Fibroblast of lung (primary cell): ENCODE results near the gene CLSTN1. TPM values are rescaled to one million over a fixed set of nuclear protein-coding genes. Genes with fewer than 3 reads are reported as not detected.

Experiments used
- DNase-seq, 2 donors: peaks; one replicate each; pipeline versions ENCODE4 v3.0.0 to v3.0.0-alpha.2; 2010; ENCODE audit warnings: low read depth in 2 of 2
- H2AFZ ChIP-seq: 2 replicates; pipeline ENCODE4 v1.5.1; 2012; ENCODE audit warnings: low read length, control low read depth, inconsistent platforms
- H3K27ac ChIP-seq: 2 replicates; pipeline ENCODE4 v1.5.1; 2011; ENCODE audit warnings: low read length, control low read depth; ENCODE audit not compliant: insufficient read depth
- H3K27me3 ChIP-seq: 2 replicates; pipeline ENCODE4 v1.5.1; 2011; ENCODE audit warnings: mild to moderate bottlenecking, low read length; ENCODE audit not compliant: control insufficient read depth, insufficient read depth
- H3K36me3 ChIP-seq: 2 replicates; pipeline ENCODE4 v1.5.1; 2011; ENCODE audit warnings: low read length; ENCODE audit not compliant: control insufficient read depth, insufficient read depth
- H3K4me1 ChIP-seq: 2 replicates; pipeline ENCODE4 v1.5.1; 2011; ENCODE audit warnings: low read length; ENCODE audit not compliant: control insufficient read depth, insufficient read depth; ENCODE audit errors: extremely low read depth
- H3K4me2 ChIP-seq: 2 replicates; pipeline ENCODE4 v1.5.1; 2011; ENCODE audit warnings: low read length, control low read depth; ENCODE audit not compliant: insufficient read depth; ENCODE audit errors: extremely low read depth
- H3K4me3 ChIP-seq, 4 experiments: fragments of 200-600 bp in 1 of 4; sonication (generic) in 1 of 4; replicated peaks in 1 of 4; 2 replicates each; pipeline ENCODE4 v1.5.1; 2011 to 2016; ENCODE audit warnings: low read length in 4 of 4, low read depth in 3 of 4, mild to moderate bottlenecking in 3 of 4, control low read depth in 2 of 4, inconsistent platforms in 1 of 4, mixed read lengths in 1 of 4; ENCODE audit not compliant: insufficient read depth in 1 of 4; ENCODE audit errors: control extremely low read depth in 1 of 4
- H3K79me2 ChIP-seq: 2 replicates; pipeline ENCODE4 v1.5.1; 2012; ENCODE audit warnings: mild to moderate bottlenecking, low read length, inconsistent platforms; ENCODE audit not compliant: control insufficient read depth, insufficient read depth
- H3K9ac ChIP-seq: 2 replicates; pipeline ENCODE4 v1.5.1; 2011; ENCODE audit warnings: mild to moderate bottlenecking, low read length, control low read depth; ENCODE audit not compliant: insufficient read depth
- H3K9me3 ChIP-seq: 2 replicates; pipeline ENCODE4 v1.5.1; 2012; ENCODE audit warnings: low read depth, low read length; ENCODE audit not compliant: control insufficient read depth, insufficient read depth
- H4K20me1 ChIP-seq: 2 replicates; pipeline ENCODE4 v1.5.1; 2011; ENCODE audit warnings: low read length; ENCODE audit not compliant: control insufficient read depth, insufficient read depth; ENCODE audit errors: extremely low read depth
- EZH2 ChIP-seq: IDR thresholded peaks from 2 replicates; pipeline ENCODE4 v1.5.1; 2012; ENCODE audit warnings: low read length, control low read depth, mild to moderate bottlenecking; ENCODE audit errors: missing control alignments
- polyA plus RNA-seq, 2 donors: library from polyadenylated mRNA; depleted of rRNA in 1 of 2; stranded (reverse) in 1 of 2; unstranded in 1 of 2; fragments of >200 nt; gene quantifications; 2 replicates each; pipeline ENCODE4 v1.2.1, GENCODE V29; 2011 to 2012; ENCODE audit warnings: missing spikeins in 1 of 2
- total RNA-seq: library from RNA; depleted of rRNA; stranded (reverse); fragments of >200 nt; gene quantifications from 2 replicates; pipeline ENCODE4 v1.2.1, GENCODE V29; 2014
- TF ChIP-seq, protein P1 (sequence below), 2 donors: IDR thresholded peaks in 1 of 2; conservative IDR thresholded peaks in 1 of 2; 1 replicate in 1 of 2; 2 replicates in 1 of 2; pipeline ENCODE4 v1.5.1; 2011 to 2012; ENCODE audit warnings: low read length in 2 of 2, control low read depth in 1 of 2, inconsistent platforms in 1 of 2, low read depth in 1 of 2, mild to moderate bottlenecking in 1 of 2

CLSTN1 gene
- total and polyA plus RNA-seq, 2 donors (not counting 1 experiment from before 2014, with no cell fraction given) = 57.4 to 115 TPM

DNA sequence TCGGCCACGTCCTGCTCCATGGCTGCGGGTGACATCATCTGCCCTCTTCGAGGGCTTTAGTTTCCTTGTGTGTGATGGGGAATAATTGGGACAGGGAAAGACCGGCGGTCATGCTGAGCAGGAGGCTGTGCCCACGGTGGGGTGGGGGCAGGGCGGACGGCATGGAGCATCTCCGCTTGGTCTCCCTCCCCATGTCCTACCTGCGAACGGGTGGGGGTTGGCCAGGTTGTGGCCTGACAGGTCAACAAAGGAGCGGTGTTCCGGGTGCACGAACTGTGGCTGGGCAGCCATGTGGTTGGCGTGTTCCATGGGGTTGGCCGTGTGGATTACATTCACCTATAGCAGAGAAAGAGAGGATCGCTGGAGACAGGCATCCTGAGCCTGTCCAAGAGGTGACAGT, 92.2 kb downstream of the CLSTN1 start:
- Histone ChIP-seq H3K4me2 (no peak overlapping the region), H3K4me1 (no peaks in the 10 kb centered on the region), H2AFZ (no peak overlapping the region), H3K27ac (no peak overlapping the region), H3K9me3 (no peaks in the 10 kb centered on the region), H3K36me3 (peaks cover 35% of the 10 kb centered on the region), H3K79me2 (no peaks in the 10 kb centered on the region), H3K27me3 (no peaks in the 10 kb centered on the region), H4K20me1 (no peaks in the 10 kb centered on the region), H3K9ac (no peak overlapping the region), H3K4me3 (no peak overlapping the region)
- TF ChIP-seq, protein P1, sequence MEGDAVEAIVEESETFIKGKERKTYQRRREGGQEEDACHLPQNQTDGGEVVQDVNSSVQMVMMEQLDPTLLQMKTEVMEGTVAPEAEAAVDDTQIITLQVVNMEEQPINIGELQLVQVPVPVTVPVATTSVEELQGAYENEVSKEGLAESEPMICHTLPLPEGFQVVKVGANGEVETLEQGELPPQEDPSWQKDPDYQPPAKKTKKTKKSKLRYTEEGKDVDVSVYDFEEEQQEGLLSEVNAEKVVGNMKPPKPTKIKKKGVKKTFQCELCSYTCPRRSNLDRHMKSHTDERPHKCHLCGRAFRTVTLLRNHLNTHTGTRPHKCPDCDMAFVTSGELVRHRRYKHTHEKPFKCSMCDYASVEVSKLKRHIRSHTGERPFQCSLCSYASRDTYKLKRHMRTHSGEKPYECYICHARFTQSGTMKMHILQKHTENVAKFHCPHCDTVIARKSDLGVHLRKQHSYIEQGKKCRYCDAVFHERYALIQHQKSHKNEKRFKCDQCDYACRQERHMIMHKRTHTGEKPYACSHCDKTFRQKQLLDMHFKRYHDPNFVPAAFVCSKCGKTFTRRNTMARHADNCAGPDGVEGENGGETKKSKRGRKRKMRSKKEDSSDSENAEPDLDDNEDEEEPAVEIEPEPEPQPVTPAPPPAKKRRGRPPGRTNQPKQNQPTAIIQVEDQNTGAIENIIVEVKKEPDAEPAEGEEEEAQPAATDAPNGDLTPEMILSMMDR (conservative IDR thresholded peaks at IDR 0.05 in 1 of 2, IDR thresholded peaks at IDR 0.05 in 1 of 2; ENCODE audit: low read depth in 1 of 2, low read length in 2 of 2) = no peak
- TF ChIP-seq EZH2 = no peak
- no peak for DNase-seq

DNA sequence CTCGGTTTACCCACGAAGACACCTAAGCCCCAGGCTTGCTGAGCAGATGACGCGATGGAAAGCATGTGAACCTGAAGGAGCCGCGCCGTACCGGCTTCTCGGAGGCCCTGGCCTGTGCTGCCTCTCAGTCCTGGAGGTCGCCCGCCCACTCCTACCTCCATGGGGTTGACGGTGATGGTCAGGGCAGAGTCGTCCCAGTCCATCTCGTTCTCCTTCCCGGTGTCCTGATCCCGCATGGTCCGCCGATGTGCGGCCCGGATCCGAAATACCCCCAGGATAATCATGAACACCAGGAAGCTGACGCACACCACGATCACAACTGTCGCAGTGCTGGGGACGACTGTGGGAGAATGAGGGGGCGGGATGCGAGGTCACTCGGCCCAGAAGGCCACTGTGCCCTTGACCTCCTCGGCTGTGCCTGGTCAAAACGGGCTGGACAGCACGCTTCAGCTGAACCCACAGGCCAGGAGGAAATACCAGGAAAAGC, 92.7 kb downstream of the CLSTN1 start:
- Histone ChIP-seq H3K27ac (no peak overlapping the region), H3K4me3 (no peak overlapping the region), H3K4me2 (no peak overlapping the region), H3K79me2 (no peaks in the 10 kb centered on the region), H4K20me1 (no peaks in the 10 kb centered on the region), H3K9ac (no peak overlapping the region), H3K27me3 (no peaks in the 10 kb centered on the region), H2AFZ (no peak overlapping the region), H3K9me3 (no peaks in the 10 kb centered on the region), H3K36me3 (peaks cover 35% of the 10 kb centered on the region), H3K4me1 (no peaks in the 10 kb centered on the region)
- DNase-seq = no peak
- TF ChIP-seq, protein P1 (conservative IDR thresholded peaks at IDR 0.05 in 1 of 2, IDR thresholded peaks at IDR 0.05 in 1 of 2; ENCODE audit: low read depth in 1 of 2, low read length in 2 of 2) = no peak
- no peak for TF ChIP-seq EZH2

DNA sequence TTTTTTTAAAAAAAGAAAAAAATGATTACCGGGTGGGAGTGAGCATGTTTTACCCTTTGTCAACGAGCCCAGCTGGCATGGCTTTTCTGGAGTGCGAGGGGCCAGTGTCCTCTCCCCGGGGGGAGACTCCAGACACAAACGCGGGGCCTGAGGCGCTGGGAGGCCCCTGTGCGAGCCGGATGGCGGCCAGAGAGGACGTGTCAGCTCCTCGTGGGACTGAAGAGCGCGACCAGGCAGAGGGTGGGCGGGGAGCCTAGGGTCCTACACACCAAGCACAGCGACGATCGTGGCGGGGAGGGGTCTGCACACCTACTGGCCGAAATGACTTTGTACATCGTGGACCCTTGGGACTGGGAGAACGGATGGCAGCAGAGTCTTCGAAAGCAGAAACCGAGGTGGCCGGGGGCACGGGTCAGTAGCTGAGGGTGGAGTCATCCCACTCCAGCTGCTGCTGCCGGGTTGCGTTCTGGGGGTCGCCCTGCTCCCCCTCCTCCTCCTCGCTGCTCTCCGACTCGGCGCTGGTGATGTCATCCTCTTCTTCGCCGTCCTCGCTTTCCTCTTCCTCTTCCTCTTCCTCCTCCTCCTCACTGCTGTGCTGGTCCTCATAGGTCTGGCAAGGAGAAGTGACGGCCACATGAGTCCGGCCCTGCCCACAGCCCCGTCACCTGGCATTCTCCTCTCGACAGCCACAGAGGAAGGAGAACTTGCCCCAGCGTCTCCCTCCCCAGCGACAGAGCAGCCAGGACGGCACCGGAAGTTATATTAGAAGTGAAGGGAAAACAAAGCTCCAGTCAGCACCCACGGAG, 93.5 kb downstream of the CLSTN1 start:
- TF ChIP-seq, protein P1 (conservative IDR thresholded peaks at IDR 0.05 in 1 of 2, IDR thresholded peaks at IDR 0.05 in 1 of 2; ENCODE audit: low read depth in 1 of 2, low read length in 2 of 2) = no peak
- no peak for TF ChIP-seq EZH2
- no peak overlapping the region for H3K4me2 ChIP-seq
- no peaks in the 10 kb centered on the region for H3K4me1 ChIP-seq
- no peaks in the 10 kb centered on the region for H3K79me2 ChIP-seq
- H3K9ac ChIP-seq = no peak overlapping the region
- no peak overlapping the region for H3K27ac ChIP-seq
- no peaks in the 10 kb centered on the region for H4K20me1 ChIP-seq
- no peak overlapping the region for H2AFZ ChIP-seq
- H3K4me3 ChIP-seq = no peak overlapping the region
- H3K9me3 ChIP-seq = no peaks in the 10 kb centered on the region
- no peaks in the 10 kb centered on the region for H3K27me3 ChIP-seq
- H3K36me3 ChIP-seq = peaks cover 30% of the 10 kb centered on the region
- no peak for DNase-seq
